HG03354 (cell line): ENCODE measurements around the gene KCNQ2.

ENCODE experiments used
- ATAC-seq: cut with Tn5 transposase; IDR thresholded peaks from one replicate; pipeline ENCODE4 v1.9.1; 2021; ENCODE audit warnings: mild to moderate bottlenecking; ENCODE audit not compliant: unreplicated experiment, poor library complexity, severe bottlenecking

KCNQ2 gene

DNA sequence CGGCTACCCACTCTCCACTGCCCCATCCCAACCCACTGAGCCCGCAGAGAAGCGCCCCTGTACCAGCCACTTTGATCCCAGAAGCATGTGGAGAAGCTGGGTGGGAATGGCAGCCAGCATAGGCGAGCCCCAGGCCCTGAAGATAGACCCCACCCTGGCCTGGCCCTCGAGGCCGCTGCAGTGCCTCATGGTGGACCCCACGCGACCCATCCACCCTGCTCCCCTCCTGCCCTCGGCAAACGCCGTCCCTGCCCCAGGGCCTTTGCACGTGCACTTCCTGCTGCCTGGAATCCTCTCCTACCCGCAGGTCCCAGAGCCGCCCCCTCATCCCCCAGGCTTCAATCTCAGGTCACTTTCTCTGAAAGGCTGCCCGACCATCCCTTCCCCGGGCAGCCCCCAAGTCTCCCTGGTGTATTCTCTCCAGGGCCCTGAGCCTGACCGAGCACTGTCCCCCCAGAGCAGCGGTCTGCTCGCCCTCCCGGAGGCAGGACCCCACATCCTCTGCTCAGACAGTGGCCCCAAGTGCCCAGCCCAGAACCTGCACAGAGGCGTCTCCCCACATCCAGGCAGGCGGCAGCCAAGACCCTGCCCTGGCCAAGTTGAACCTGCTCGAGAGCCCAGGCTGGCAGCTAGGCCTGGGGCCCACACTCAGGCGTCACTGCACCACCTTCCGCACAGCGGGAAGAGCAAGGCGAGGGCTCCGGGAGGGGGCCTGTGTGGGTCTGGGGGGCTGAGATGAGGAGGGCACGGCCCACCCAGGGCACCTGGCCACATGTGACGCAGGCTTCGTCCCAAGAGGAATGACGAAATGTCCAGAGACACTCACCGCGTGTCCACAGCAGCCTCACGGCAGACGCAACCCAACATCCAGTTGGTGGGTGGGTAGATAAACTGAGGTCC, 14.0 kb downstream of the KCNQ2 start:
- no peak for ATAC-seq

GRCh38 chr20:63457737-63458136, 14.7 kb downstream of the KCNQ2 start:
- ATAC-seq = no peak

- ATAC-seq = no peak
Measured at GRCh38 chr20:63456429-63457284, 15.8 kb downstream of the KCNQ2 start.

DNA sequence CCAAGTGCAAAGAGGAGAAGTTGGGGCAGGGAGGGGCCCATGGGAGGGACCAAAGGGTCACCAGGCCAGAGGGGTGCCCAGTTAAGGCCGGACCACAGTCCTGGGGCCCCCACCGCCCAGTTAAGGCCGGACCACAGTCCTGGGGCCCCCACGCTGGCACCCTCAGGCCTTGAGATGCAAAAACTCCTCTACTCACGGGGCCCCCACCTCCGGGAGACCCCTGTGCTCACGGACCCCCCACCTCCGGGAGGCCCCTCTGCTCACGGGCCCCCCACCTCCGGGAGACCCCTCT, 16.9 kb downstream of the KCNQ2 start:
- ATAC-seq = no peak

DNA sequence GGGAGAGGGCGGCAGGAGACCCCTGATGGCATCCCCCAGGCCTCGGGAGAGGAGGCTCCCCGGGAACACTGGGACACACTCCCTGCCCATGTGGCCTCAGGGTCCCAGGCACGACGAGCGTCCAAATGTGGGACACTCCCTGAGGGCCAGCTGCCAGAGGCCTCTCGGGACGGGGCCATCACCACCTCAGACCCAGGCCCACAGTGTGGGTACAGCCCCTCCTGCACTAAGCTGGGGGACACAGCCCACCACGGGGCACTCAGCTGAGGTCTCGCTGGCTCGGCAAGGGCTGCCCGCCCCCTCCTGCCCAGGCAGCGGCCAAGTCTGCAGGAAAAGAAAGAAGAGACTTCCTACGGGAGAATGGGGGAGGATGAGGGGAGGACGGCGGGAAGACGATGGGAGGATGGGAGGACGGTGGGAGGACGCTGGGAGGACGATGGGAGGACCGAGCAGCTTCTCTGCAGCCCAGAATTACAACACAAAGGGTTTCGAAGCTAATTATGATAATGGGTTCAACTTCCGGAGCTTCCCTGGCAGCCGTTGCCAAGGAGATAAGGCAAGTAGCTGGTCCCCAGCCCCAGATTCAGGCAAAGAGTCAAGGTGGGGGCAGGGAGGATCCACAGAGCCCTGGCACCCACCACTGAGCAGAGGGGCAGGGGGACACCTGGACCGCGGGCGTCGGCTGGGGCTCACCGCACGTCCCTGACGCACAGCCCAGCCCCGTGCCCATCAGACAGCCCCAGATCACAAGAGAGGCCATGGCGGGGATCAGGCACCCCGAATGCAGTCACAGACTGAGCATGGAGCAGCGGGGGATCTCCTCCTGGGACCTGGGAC, 17.5 kb downstream of the KCNQ2 start:
- ATAC-seq = no peak

- no peak for ATAC-seq
Measured at GRCh38 chr20:63452821-63453523, 19.5 kb downstream of the KCNQ2 start.

DNA sequence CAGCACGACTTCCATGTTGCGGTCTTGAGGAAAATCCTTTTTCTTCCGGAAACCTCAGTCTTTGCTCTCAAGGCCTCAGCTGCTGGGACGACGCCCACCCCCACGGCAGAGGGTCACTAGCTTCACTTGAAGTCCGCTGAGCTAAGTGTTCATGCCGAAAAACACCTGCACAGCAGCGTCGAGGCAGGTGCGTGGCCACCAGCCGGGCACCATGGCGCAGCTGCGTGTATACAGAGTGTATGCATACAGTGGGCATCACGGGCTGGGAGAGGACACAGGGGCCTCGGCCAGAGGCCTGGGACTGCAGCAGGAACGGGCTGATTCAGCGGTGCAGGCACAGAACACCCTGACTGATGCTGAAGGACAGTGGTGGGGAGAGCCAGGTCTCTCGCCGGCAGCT, 20.1 kb downstream of the KCNQ2 start:
- no peak for ATAC-seq

DNA sequence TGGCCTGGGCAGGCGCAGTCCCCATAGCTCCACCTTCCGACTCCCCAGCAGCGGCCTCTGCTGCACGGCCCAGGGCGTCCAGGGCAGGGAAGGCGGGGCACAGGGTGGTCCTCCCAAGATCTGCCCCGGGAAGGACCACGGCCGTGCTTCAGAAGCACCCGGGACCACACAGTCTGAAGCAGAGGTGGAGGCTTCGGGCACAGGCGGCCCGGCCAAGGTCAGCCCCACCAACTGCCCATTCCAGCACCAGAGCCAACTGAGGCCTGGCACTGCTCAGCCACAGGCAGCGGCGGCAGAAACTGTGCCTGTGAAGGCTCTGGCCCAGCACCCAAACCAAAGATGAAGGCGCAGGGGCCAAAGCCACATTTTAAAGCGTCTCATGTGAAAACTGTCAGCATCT, 20.6 kb downstream of the KCNQ2 start:
- no peak for ATAC-seq

DNA sequence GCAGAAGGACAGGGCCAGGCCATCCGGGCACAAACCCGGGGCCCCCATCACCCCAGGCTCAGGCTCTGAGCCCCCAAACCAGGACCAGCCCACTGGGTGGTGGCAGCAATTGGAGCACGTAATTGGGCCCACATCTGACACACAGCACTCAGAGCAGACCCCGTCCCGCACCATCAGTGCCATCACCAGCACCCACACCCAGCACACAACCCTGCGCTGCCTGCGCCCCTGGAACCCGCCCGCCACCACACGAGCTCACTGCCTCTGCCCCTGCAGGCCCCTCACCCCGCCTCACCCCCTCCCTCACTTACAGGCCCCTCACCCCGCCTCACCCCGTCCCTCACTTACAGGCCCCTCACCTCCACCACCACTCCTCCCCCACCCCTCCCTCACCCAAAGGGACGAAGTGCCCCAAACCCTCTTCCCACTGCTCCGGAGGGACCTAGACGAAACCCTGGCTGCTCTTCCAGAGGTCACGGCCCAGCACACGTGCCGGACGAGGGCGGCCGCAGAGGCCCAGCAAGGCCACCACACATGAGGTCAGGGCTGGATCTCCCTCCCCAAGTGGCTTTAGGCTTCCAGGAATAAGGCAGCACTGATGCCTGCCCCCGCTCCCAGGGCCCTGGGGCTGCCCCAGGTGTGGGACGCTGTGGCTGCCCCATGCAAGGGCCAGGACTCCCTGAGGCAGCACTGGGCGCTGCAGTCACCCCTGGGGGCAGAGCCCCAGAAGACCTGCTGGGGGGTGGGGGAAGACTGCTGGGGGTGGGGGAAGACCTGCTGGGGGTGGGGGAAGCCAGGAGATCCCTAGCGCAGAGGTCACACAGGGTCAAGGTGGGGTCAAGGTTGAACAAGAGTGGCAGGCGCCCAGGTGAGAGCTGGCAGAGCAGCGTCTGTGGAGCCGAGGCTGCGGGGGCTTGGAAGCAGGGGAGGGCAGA, 22.4 kb downstream of the KCNQ2 start:
- no peak for ATAC-seq

- no peak for ATAC-seq
Measured at GRCh38 chr20:63449025-63449424, 23.4 kb downstream of the KCNQ2 start.

GRCh38 chr20:63448031-63448430, 24.4 kb downstream of the KCNQ2 start:
- no peak for ATAC-seq

GRCh38 chr20:63447320-63447719, 25.1 kb downstream of the KCNQ2 start:
- ATAC-seq = no peak

DNA sequence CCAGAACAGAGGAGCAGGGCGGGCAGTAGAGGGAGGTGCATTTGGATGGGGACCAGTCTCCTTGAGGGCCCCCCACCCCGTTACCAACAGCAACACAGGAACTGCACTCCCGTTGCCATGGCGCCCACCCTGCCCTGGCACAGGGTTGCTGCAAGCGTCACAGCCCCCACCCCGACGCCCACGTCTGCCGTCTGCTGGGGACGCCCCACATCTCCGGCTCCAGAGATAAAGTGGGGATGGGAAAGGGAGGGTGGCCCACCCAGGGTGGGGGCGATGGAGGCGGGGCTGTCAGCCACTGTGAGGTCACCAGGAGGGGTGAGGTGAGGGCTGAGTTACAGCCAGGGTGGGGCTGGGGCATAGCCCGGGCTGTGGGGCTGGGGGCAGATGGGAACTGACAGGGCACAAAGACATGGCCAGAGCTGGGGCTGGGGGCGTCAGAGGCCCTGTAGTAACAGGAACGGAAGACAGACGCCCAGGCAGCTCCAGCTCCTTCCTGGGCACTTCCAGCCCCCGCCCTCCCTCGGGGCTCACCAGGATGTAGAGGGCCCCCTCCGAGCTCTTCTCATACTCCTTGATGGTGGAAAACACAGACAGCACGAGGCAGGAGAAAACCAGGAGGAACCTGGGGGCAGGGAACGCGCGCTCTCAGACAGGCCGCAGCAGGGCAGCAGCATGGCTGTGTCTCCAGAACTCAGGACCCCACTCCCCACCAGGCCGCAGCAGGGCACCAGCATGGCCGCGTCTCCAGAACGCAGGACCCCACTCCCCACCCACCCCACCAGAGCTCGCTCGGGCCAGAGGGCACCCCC, 26.0 kb downstream of the KCNQ2 start:
- ATAC-seq = no peak

GRCh38 chr20:63445075-63445734, 27.2 kb downstream of the KCNQ2 start:
- ATAC-seq = no peak

- no peak for ATAC-seq
Measured at GRCh38 chr20:63444548-63444947, 27.9 kb downstream of the KCNQ2 start.

DNA sequence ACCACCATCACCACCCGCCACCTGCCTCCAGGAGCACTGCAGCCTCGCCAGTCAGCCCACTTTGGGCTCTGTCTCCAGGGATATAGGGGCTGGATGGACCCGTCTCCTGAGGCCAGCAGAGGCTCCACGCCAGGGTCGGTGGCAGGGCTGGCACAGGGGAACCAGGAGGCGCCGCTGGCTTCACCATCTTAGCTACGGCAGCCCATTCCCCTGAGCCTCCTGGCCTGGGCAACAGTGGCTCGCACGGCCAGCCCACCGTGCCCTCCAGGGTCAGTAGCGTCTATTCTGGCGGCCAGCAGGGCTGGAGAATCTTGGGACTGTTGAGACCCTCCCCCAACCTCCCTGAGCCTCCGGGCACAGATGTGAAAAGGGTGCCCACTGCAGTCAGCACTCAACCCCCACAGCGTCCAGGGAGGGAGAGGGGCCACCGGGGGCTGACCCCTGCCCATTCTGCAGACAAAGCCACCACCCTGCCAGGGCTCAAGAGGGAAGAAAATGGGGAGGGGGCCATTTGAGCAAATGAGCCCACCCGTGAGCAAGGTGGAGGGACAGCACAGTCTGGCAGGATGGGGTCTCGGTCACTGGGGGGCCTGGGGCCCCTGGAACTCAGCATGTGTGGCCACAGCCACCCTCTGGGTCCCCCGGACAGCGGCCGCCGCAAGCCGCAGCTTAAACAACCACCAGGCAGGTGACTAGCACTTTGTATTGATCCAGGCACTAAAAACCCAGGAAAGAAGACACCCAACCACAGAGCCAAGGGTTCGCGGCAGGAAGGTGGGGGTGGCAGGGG, 28.7 kb downstream of the KCNQ2 start:
- ATAC-seq = no peak

DNA sequence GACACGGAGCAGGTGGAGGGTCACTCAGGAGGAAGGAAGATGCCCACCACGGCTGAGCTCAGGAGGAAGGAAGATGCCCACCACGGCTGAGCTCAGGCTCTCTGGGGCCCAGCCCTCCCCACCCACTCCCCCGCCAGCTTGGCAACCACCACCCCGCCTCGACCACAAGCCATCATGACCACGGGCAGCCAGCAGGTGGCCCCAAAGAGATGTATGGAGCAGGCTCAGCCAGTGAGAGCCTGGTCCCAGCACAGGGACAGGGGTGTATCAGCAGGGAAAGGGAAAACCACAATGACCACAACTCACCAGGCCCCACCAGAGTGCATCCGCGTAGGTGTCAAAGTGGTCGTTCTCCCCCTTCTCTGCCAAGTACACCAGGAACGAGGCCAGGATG, 30.4 kb downstream of the KCNQ2 start:
- no peak for ATAC-seq
